Measurements from ENCODE around the gene CYB561A3. TPM values are rescaled to one million over a fixed set of nuclear protein-coding genes. Genes with fewer than 3 reads are reported as not detected.
A peak's percentile ranks its signal among the peaks of the same experiment; 100 is the strongest.

CYB561A3 gene
- total RNA-seq, 1 experiment from 2014 or later, result 21.7 TPM

GRCh38 chr11:61333550-61334433, 27.9 kb downstream of the CYB561A3 start:
- Histone ChIP-seq H3K4ac (ENCODE audit: low read depth, low read length) (peak overlapping the region; percentile 44; the same call in 1 of the 2 replicates), H4K8ac (replicated peaks; ENCODE audit: insufficient read length, low read depth, low read length) (no peak overlapping the region), H4K20me1 (ENCODE audit: control insufficient read depth, insufficient read depth, insufficient read length) (no peaks in the 10 kb centered on the region), H3K4me2 (ENCODE audit: insufficient read depth, insufficient read length, low read length) (peak overlapping the region; percentile 93), H3K27ac (ENCODE audit: insufficient read length, low read depth, low read length) (peak overlapping the region; percentile 78), H3K27me3 (ENCODE audit: insufficient read depth, low read length) (no peaks in the 10 kb centered on the region), H3K79me1 (ENCODE audit: insufficient read depth, low read depth, low read length, poor library complexity, severe bottlenecking) (no peaks in the 10 kb centered on the region), H2BK120ac (ENCODE audit: low read depth, low read length, poor library complexity, severe bottlenecking) (no peak overlapping the region), H2BK12ac (ENCODE audit: insufficient read length, low read depth, low read length) (no peak overlapping the region), H3K9me3 (ENCODE audit: control insufficient read depth, low read depth, low read length) (no peaks in the 10 kb centered on the region), H3T11ph (ENCODE audit: low read length) (no peak overlapping the region), H3K56ac (ENCODE audit: insufficient read length, low read depth, low read length) (peak overlapping the region; percentile 76), H3K79me2 (ENCODE audit: insufficient read depth, low read length) (peaks cover 23% of the 10 kb centered on the region), H3K18ac (ENCODE audit: insufficient read length, low read depth, low read length) (peak overlapping the region; percentile 97), H4K91ac (ENCODE audit: insufficient read length, low read depth, low read length) (peak overlapping the region; percentile 15), H3K23ac (ENCODE audit: insufficient read length, low read depth, low read length) (no peak overlapping the region), H2BK15ac (ENCODE audit: low read depth, low read length) (no peak overlapping the region), H3K4me1 (ENCODE audit: insufficient read depth, low read length) (peaks cover 5% of the 10 kb centered on the region), H3K14ac (ENCODE audit: insufficient read depth, low read length) (peak overlapping the region; percentile 99), H3K23me2 (ENCODE audit: insufficient read length, low read depth, low read length, poor library complexity, severe bottlenecking) (peaks cover 13% of the 10 kb centered on the region), H2BK5ac (ENCODE audit: insufficient read length, low read length) (peak overlapping the region; percentile 79), H4K5ac (ENCODE audit: insufficient read length, low read depth, low read length) (peak overlapping the region; percentile 90), H2BK20ac (ENCODE audit: low read depth, low read length, poor library complexity, severe bottlenecking) (no peak overlapping the region), H2AK5ac (ENCODE audit: insufficient read length, low read length) (no peak overlapping the region), H2AFZ (ENCODE audit: low read length) (no peak overlapping the region), H3K9ac (ENCODE audit: extremely low read depth, insufficient read length, low read length) (peak overlapping the region; percentile 97)
- peak overlapping the region; percentile 97 to 99 (median 98) for H3K27ac Mint-ChIP-seq
- H3K27me3 Mint-ChIP-seq (ENCODE audit: low read depth), result no peaks in the 10 kb centered on the region
- H3K36me3 Mint-ChIP-seq (ENCODE audit: insufficient read depth in 1 of 3, low read depth in 3 of 3), result peaks cover 17 to 39% (median 31%) of the 10 kb centered on the region in 3 experiments; a peak in 6 of 7 replicates
- TF ChIP-seq CTCF (conservative IDR thresholded peaks at IDR 0.05), result no peak
- H3K4me3 Mint-ChIP-seq, result peak overlapping the region; percentile 95 to 98
- no peaks in the 10 kb centered on the region; a peak in 1 of 5 replicates for H3K9me3 Mint-ChIP-seq
- WGBS (ENCODE audit: extremely low coverage, insufficient read length, low lambda C conversion rate), result no CpG with 5 or more reads among the region's 19 CpGs
- peaks cover 39 to 45% of the 10 kb centered on the region in 2 experiments for H3K4me1 Mint-ChIP-seq
- DNase-seq, result no peak
